ENCODE measurements around the gene TANC1. TPM values are rescaled to one million over a fixed set of nuclear protein-coding genes. Genes with fewer than 3 reads are reported as not detected.

The TANC1 gene
- total RNA-seq, 1 experiment from 2014 or later: 21.1 TPM

- intact Hi-C loops (cut with micrococcal nuclease; ENCODE audit: unreplicated experiment): no loop called here
- H3K4me1 ChIP-seq: peaks cover 21% of the 10 kb centered on the region
- H3K9me3 ChIP-seq: no peaks in the 10 kb centered on the region
- no peak overlapping the region for H3K4me3 ChIP-seq (ENCODE audit: low read depth, low read length)
- POLR2A ChIA-PET: no interaction called here
- no peak for TF ChIP-seq CTCF (IDR thresholded peaks at IDR 0.05; ENCODE audit: insufficient read depth in 1 of 2, low read depth in 1 of 2, low read length in 1 of 2, severe bottlenecking in 1 of 2, unreplicated experiment in 1 of 2)
- CTCF ChIA-PET: no interaction called here
- Mint-ChIP-seq H3K27me3 (ENCODE audit: insufficient read depth, unreplicated experiment) (no peaks in the 10 kb centered on the region), H3K9me3 (ENCODE audit: unreplicated experiment) (peaks cover 10% of the 10 kb centered on the region), H3K27ac (ENCODE audit: unreplicated experiment) (no peak overlapping the region), H3K36me3 (ENCODE audit: insufficient read depth, unreplicated experiment) (peaks cover 19% of the 10 kb centered on the region), H3K4me1 (ENCODE audit: low read depth, unreplicated experiment) (peaks cover 30% of the 10 kb centered on the region), H3K4me3 (ENCODE audit: unreplicated experiment) (no peak overlapping the region)
- H3K36me3 ChIP-seq (ENCODE audit: control insufficient read depth, insufficient read depth, low read length): peaks cover 2% of the 10 kb centered on the region; the same call in 1 of the 2 replicates
- no peak for DNase-seq
- BruUV-seq (replicated peaks): no TSS peak
- H3K27me3 ChIP-seq (replicated peaks; ENCODE audit: control insufficient read depth, insufficient read depth, low read length): no peaks in the 10 kb centered on the region
These were observed 57.7 kb downstream of the TANC1 start for GRCh38 chr2:159026170-159026569.

DNA sequence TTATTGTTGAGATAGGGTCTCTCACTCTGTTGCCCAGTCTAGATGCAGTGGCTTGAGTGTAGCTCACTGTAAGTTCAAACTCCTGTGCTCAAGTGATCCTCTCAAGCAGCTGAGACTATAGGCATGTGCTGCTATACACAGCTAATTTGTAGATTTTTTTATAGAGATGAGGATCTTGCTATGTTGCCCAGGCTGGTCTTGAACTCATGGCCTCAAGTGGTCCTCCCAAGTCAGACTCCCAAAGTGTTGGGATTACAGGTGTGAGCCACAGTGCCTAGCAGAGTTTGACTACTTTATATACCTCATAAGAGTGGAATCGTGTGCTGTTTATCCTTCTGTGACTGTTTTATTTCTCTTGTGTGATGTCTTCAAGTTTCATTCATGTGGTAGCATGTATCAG, 60.3 kb downstream of the TANC1 start:
- H3K4me3 ChIP-seq (ENCODE audit: low read depth, low read length): no peak overlapping the region
- no peak for DNase-seq
- Mint-ChIP-seq H3K9me3 (ENCODE audit: unreplicated experiment) (peaks cover 10% of the 10 kb centered on the region), H3K27me3 (ENCODE audit: insufficient read depth, unreplicated experiment) (no peaks in the 10 kb centered on the region), H3K4me3 (ENCODE audit: unreplicated experiment) (no peak overlapping the region), H3K27ac (ENCODE audit: unreplicated experiment) (no peak overlapping the region), H3K4me1 (ENCODE audit: low read depth, unreplicated experiment) (peaks cover 52% of the 10 kb centered on the region), H3K36me3 (ENCODE audit: insufficient read depth, unreplicated experiment) (peaks cover 5% of the 10 kb centered on the region)
- H3K9me3 ChIP-seq: no peaks in the 10 kb centered on the region
- peaks cover 39% of the 10 kb centered on the region for H3K4me1 ChIP-seq
- H3K27me3 ChIP-seq (replicated peaks; ENCODE audit: control insufficient read depth, insufficient read depth, low read length): no peaks in the 10 kb centered on the region
- POLR2A ChIA-PET: no interaction called here
- TF ChIP-seq CTCF (IDR thresholded peaks at IDR 0.05; ENCODE audit: insufficient read depth in 1 of 2, low read depth in 1 of 2, low read length in 1 of 2, severe bottlenecking in 1 of 2, unreplicated experiment in 1 of 2): no peak
- CTCF ChIA-PET: no interaction called here
- intact Hi-C loops (cut with micrococcal nuclease; ENCODE audit: unreplicated experiment): no loop called here
- BruUV-seq (replicated peaks): no TSS peak
- H3K36me3 ChIP-seq (ENCODE audit: control insufficient read depth, insufficient read depth, low read length): peaks cover 2% of the 10 kb centered on the region; the same call in 1 of the 2 replicates

GRCh38 chr2:159029936-159030335, 61.5 kb downstream of the TANC1 start:
- Mint-ChIP-seq H3K4me1 (ENCODE audit: low read depth, unreplicated experiment) (peaks cover 61% of the 10 kb centered on the region), H3K9me3 (ENCODE audit: unreplicated experiment) (peaks cover 10% of the 10 kb centered on the region), H3K27me3 (ENCODE audit: insufficient read depth, unreplicated experiment) (no peaks in the 10 kb centered on the region), H3K27ac (ENCODE audit: unreplicated experiment) (peak overlapping the region; percentile 91), H3K4me3 (ENCODE audit: unreplicated experiment) (no peak overlapping the region), H3K36me3 (ENCODE audit: insufficient read depth, unreplicated experiment) (peaks cover 5% of the 10 kb centered on the region)
- TF ChIP-seq CTCF (IDR thresholded peaks at IDR 0.05; ENCODE audit: insufficient read depth in 1 of 2, low read depth in 1 of 2, low read length in 1 of 2, severe bottlenecking in 1 of 2, unreplicated experiment in 1 of 2): no peak
- peaks cover 39% of the 10 kb centered on the region for H3K4me1 ChIP-seq
- POLR2A ChIA-PET: interaction anchor here (0.5 kb wide), 1 partner anchor 76 kb away, joined by 6 read pairs; no protein-coding TSS in a partner anchor
- no peak overlapping the region for H3K4me3 ChIP-seq (ENCODE audit: low read depth, low read length)
- no peaks in the 10 kb centered on the region for H3K27me3 ChIP-seq (replicated peaks; ENCODE audit: control insufficient read depth, insufficient read depth, low read length)
- CTCF ChIA-PET: interaction anchor here (2.0 kb wide), 1 partner anchor 89 kb away, joined by 12 read pairs; no protein-coding TSS in a partner anchor
- H3K36me3 ChIP-seq (ENCODE audit: control insufficient read depth, insufficient read depth, low read length): peaks cover 2% of the 10 kb centered on the region; the same call in 1 of the 2 replicates
- BruUV-seq (replicated peaks): no TSS peak
- H3K9me3 ChIP-seq: no peaks in the 10 kb centered on the region
- intact Hi-C loops (cut with micrococcal nuclease; ENCODE audit: unreplicated experiment): loop anchor here (2.0 kb wide), 1 partner anchor 35 kb away; no protein-coding TSS in a partner anchor
- no peak for DNase-seq

Data from Caco-2 (cell line).